Left lung (tissue), 10 donors: ENCODE data around the gene B4GALNT4. TPM values are rescaled to one million over a fixed set of nuclear protein-coding genes. Genes with fewer than 3 reads are reported as not detected.
A peak's percentile ranks its signal among the peaks of the same experiment; 100 is the strongest.

Experiments used
- ATAC-seq: fragments of 200-7000 bp; cut with Tn5 transposase; one replicate; pipeline ENCODE4 v1.9.1; 2020; ENCODE audit warnings: moderate library complexity
- DNase-seq, 4 donors: peaks; one replicate each; pipeline ENCODE4 v3.0.0-alpha.2; 2013 to 2020
- H3K27ac ChIP-seq, 2 donors: fragments of 200-600 bp; sonication (generic) in 1 of 2; one replicate each; pipeline versions ENCODE4 v1.5.0 to v1.8.0; 2020 to 2021
- H3K27me3 ChIP-seq, 2 donors: fragments of 200-600 bp; sonication (generic) in 1 of 2; one replicate each; pipeline versions ENCODE4 v1.5.0 to v1.8.0; 2020 to 2021
- H3K36me3 ChIP-seq, 2 donors: fragments of 200-600 bp; sonication (generic) in 1 of 2; one replicate each; pipeline versions ENCODE4 v1.5.0 to v1.8.0; 2020 to 2021
- H3K4me1 ChIP-seq, 2 donors: fragments of 200-600 bp; one replicate each; pipeline ENCODE4 v1.8.0; 2021
- H3K4me3 ChIP-seq, 2 donors: fragments of 200-600 bp; sonication (generic) in 1 of 2; one replicate each; pipeline versions ENCODE4 v1.5.0 to v1.8.0; 2020 to 2021; ENCODE audit warnings: mild to moderate bottlenecking in 1 of 2
- H3K9me3 ChIP-seq, 2 donors: fragments of 200-600 bp; sonication (generic) in 1 of 2; one replicate each; pipeline versions ENCODE4 v1.5.0 to v1.8.0; 2020 to 2021
- CTCF ChIP-seq, 2 donors: fragments of 200-600 bp; sonication (generic) in 1 of 2; IDR thresholded peaks; one replicate each; pipeline versions ENCODE4 v1.5.0 to v1.8.0; 2021; ENCODE audit warnings: antibody characterized with exemption in 2 of 2
- intact Hi-C, 2 donors: fragments of 100-400 bp; cut with DNase I; formaldehyde crosslinking; loops; one replicate each; pipeline versions ENCODE4 v1.11.2 to v1.14.2; 2022
- polyA plus RNA-seq, 6 donors: library from polyadenylated mRNA; unstranded; fragments of 120-200 nt; gene quantifications; one replicate each; pipeline ENCODE4 v1.2.1, GENCODE V29; 2013; ENCODE audit not compliant: insufficient read length in 6 of 6
- total RNA-seq, 2 donors: library from RNA; stranded (reverse); fragmentation: NEBNext Ultra II Directional; extraction: Animal tissue kit (Norgen Biotek cat#: 25700); gene quantifications; one replicate each; pipeline ENCODE4 v1.2.1, GENCODE V29; 2021
- donor health status: DM: no; HTN: yes; CAD: no.
- donor health status: DM: no; HTN: no; CAD: no.

B4GALNT4 gene
- total and polyA plus RNA-seq, 8 donors, result 1.4 to 78.7 (median 52.4) TPM

GRCh38 chr11:394858-395655, 25.8 kb downstream of the B4GALNT4 start:
- ATAC-seq (no peak), DNase-seq (no peak)
- Histone ChIP-seq H3K27me3 (peaks cover 0 to 13% of the 10 kb centered on the region in 2 donors), H3K4me1 (peaks cover 0 to 13% of the 10 kb centered on the region in 2 donors), H3K9me3 (peaks cover 0 to 2% of the 10 kb centered on the region in 2 donors), H3K4me3 (peak overlapping the region; percentile 16 to 45), H3K36me3 (peaks cover 0 to 5% of the 10 kb centered on the region in 2 donors), H3K27ac (no peak overlapping the region)
- no peak for TF ChIP-seq CTCF (IDR thresholded peaks at IDR 0.05)
- intact Hi-C loops, result no loop called here

GRCh38 chr11:395866-396265, 26.6 kb downstream of the B4GALNT4 start:
- intact Hi-C loops, result no loop called here
- Histone ChIP-seq H3K27ac (no peak overlapping the region), H3K4me1 (peaks cover 0 to 13% of the 10 kb centered on the region in 2 donors), H3K9me3 (peaks cover 0 to 5% of the 10 kb centered on the region in 2 donors), H3K36me3 (peaks cover 0 to 5% of the 10 kb centered on the region in 2 donors), H3K27me3 (peaks cover 0 to 13% of the 10 kb centered on the region in 2 donors), H3K4me3 (peak overlapping the region in 1 of 2 donors; percentile 45)
- no peak for TF ChIP-seq CTCF (IDR thresholded peaks at IDR 0.05)
- DNase-seq (no peak), ATAC-seq (no peak)

GRCh38 chr11:396511-396947, 27.2 kb downstream of the B4GALNT4 start:
- peaks cover 0 to 5% of the 10 kb centered on the region in 2 donors for H3K9me3 ChIP-seq
- intact Hi-C loops, result no loop called here
- peaks cover 0 to 13% of the 10 kb centered on the region in 2 donors for H3K27me3 ChIP-seq
- H3K4me3 ChIP-seq, result peak overlapping the region in 1 of 2 donors; percentile 17
- no peak for ATAC-seq
- TF ChIP-seq CTCF (IDR thresholded peaks at IDR 0.05), result no peak
- peaks cover 0 to 13% of the 10 kb centered on the region in 2 donors for H3K4me1 ChIP-seq
- DNase-seq, result peak in 1 of 4 donors; percentile 30
- H3K36me3 ChIP-seq, result peaks cover 0 to 5% of the 10 kb centered on the region in 2 donors
- no peak overlapping the region for H3K27ac ChIP-seq

GRCh38 chr11:396948-397548, 27.7 kb downstream of the B4GALNT4 start:
- peak overlapping the region; percentile 17 for H3K4me3 ChIP-seq
- peaks cover 0 to 13% of the 10 kb centered on the region in 2 donors for H3K4me1 ChIP-seq
- peaks cover 0 to 5% of the 10 kb centered on the region in 2 donors for H3K36me3 ChIP-seq
- intact Hi-C loops, result no loop called here
- H3K27ac ChIP-seq, result no peak overlapping the region
- peak; percentile 36 for ATAC-seq
- peak; percentile 20 to 26 for TF ChIP-seq CTCF (IDR thresholded peaks at IDR 0.05)
- peaks cover 0 to 13% of the 10 kb centered on the region in 2 donors for H3K27me3 ChIP-seq
- H3K9me3 ChIP-seq, result peaks cover 0 to 5% of the 10 kb centered on the region in 2 donors
- peak in 2 of 4 donors; percentile 61 to 78 for DNase-seq

- no peak for DNase-seq
Observed at GRCh38 chr11:398826-399225, 29.5 kb downstream of the B4GALNT4 start.

More at GRCh38 chr11:398826-399225, 29.5 kb downstream of the B4GALNT4 start:
- TF ChIP-seq CTCF (IDR thresholded peaks at IDR 0.05), result no peak
- no peak for ATAC-seq
- Histone ChIP-seq H3K27me3 (peaks cover 0 to 13% of the 10 kb centered on the region in 2 donors), H3K9me3 (peaks cover 0 to 5% of the 10 kb centered on the region in 2 donors), H3K27ac (no peak overlapping the region), H3K36me3 (peaks cover 0 to 8% of the 10 kb centered on the region in 2 donors), H3K4me3 (no peak overlapping the region), H3K4me1 (peaks cover 0 to 13% of the 10 kb centered on the region in 2 donors)
- intact Hi-C loops, result no loop called here
